Nephron (organoid): ENCODE results near the gene ATP8A2.

Experiments used
- H3K27ac Mint-ChIP-seq, 3 experiments: 2 replicates each; pipeline ENCODE4 v1.8.0; 2020; ENCODE audit warnings: mixed read lengths in 3 of 3, mild to moderate bottlenecking in 2 of 3, moderate library complexity in 1 of 3
- H3K27me3 Mint-ChIP-seq: 2 replicates; pipeline ENCODE4 v1.8.0; 2021; ENCODE audit warnings: low read depth, mild to moderate bottlenecking, moderate library complexity, mixed read lengths
- H3K36me3 Mint-ChIP-seq: 2 replicates; pipeline ENCODE4 v1.8.0; 2020; ENCODE audit warnings: low read depth, mixed read lengths
- H3K4me1 Mint-ChIP-seq: 2 replicates; pipeline ENCODE4 v1.8.0; 2020; ENCODE audit warnings: mixed read lengths
- H3K4me3 Mint-ChIP-seq, 3 experiments: 2 replicates each; pipeline ENCODE4 v1.8.0; 2020; ENCODE audit warnings: mild to moderate bottlenecking in 3 of 3, mixed read lengths in 3 of 3, moderate library complexity in 2 of 3
- H3K9me3 Mint-ChIP-seq: 2 replicates; pipeline ENCODE4 v1.8.0; 2020; ENCODE audit warnings: mixed read lengths
- CTCF ChIP-seq, 3 experiments: fragments of 200-600 bp; sonication (generic); IDR thresholded peaks; one replicate each; pipeline ENCODE4 v1.5.0; 2021; ENCODE audit warnings: antibody characterized with exemption in 3 of 3; ENCODE audit not compliant: unreplicated experiment in 3 of 3

ATP8A2 gene

GRCh38 chr13:25729201-25729600 is 357.4 kb downstream of the ATP8A2 start:
- no peak for TF ChIP-seq CTCF (IDR thresholded peaks at IDR 0.05; ENCODE audit: unreplicated experiment in 3 of 3)
- H3K27me3 Mint-ChIP-seq = no peaks in the 10 kb centered on the region
- H3K4me3 Mint-ChIP-seq = no peak overlapping the region
- no peaks in the 10 kb centered on the region for H3K36me3 Mint-ChIP-seq
- H3K27ac Mint-ChIP-seq = peak overlapping the region in 1 of 3 experiments; percentile 4
- H3K4me1 Mint-ChIP-seq = peaks cover 41% of the 10 kb centered on the region
- H3K9me3 Mint-ChIP-seq = no peaks in the 10 kb centered on the region

DNA sequence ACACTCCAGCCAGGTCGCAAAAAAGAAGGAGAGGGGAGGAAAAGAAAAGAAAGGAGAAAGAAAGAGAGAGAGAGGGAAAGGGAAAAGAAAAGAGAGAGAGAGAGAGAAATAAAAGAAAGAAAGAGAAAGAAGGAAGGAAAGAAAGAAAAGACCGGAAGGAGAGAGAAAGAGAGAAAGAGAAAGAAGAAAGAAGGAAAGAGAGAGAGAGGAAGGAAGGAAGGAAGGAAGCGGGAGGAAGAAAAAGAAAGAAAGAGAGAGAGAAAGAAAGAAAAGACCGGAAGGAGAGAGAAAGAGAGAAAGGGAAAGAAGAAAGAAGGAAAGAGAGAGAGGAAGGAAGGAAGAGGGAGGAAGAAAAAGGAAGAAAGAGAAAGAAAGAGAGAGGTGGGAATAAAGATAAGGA is 359.3 kb downstream of the ATP8A2 start:
- Mint-ChIP-seq H3K27ac (peak overlapping the region in 1 of 3 experiments; percentile 63), H3K4me3 (no peak overlapping the region), H3K36me3 (no peaks in the 10 kb centered on the region), H3K27me3 (no peaks in the 10 kb centered on the region), H3K4me1 (peaks cover 44% of the 10 kb centered on the region), H3K9me3 (no peaks in the 10 kb centered on the region)
- TF ChIP-seq CTCF (IDR thresholded peaks at IDR 0.05; ENCODE audit: unreplicated experiment in 3 of 3) = no peak

DNA sequence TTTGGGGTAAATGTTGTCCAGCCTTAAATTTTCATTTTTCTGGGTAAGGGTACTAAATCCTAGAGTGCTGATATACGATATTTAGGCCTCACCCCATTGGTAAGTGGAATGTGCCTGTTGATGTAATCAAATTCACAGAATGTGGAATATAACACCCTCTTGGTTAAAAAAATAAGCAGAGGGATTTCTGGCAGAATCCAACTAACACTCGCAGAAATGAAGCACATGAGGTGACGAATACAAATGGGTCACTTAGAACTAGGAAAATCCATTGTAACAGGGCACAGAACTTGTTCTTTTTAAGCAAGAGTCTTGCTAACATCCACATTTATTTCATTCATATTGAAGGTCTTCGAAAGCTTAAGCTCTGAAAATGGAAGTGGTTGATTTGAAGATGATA is 359.8 kb downstream of the ATP8A2 start:
- Mint-ChIP-seq H3K9me3 (no peaks in the 10 kb centered on the region), H3K4me3 (no peak overlapping the region), H3K27me3 (no peaks in the 10 kb centered on the region), H3K27ac (peak overlapping the region in 1 of 3 experiments; percentile 63), H3K36me3 (no peaks in the 10 kb centered on the region), H3K4me1 (peaks cover 47% of the 10 kb centered on the region)
- no peak for TF ChIP-seq CTCF (IDR thresholded peaks at IDR 0.05; ENCODE audit: unreplicated experiment in 3 of 3)

- TF ChIP-seq CTCF (IDR thresholded peaks at IDR 0.05; ENCODE audit: unreplicated experiment in 3 of 3) = no peak
- Mint-ChIP-seq H3K36me3 (no peaks in the 10 kb centered on the region), H3K27me3 (no peaks in the 10 kb centered on the region), H3K4me1 (peaks cover 47% of the 10 kb centered on the region), H3K27ac (peak overlapping the region in 2 of 3 experiments; percentile 27 to 63), H3K9me3 (no peaks in the 10 kb centered on the region), H3K4me3 (no peak overlapping the region)
Observed at GRCh38 chr13:25732111-25732865, 360.5 kb downstream of the ATP8A2 start.

GRCh38 chr13:25733001-25733491 is 361.3 kb downstream of the ATP8A2 start:
- Mint-ChIP-seq H3K4me1 (peaks cover 44% of the 10 kb centered on the region), H3K4me3 (no peak overlapping the region), H3K9me3 (no peaks in the 10 kb centered on the region), H3K27me3 (no peaks in the 10 kb centered on the region), H3K36me3 (no peaks in the 10 kb centered on the region), H3K27ac (peak overlapping the region in 2 of 3 experiments; percentile 43 to 50)
- TF ChIP-seq CTCF (IDR thresholded peaks at IDR 0.05; ENCODE audit: unreplicated experiment in 3 of 3) = no peak
